ENCODE data around the gene SLC6A13.

Gene SLC6A13

GRCh38 chr12:206746-207440, 55.7 kb downstream of the SLC6A13 start:
- DNase-seq = no peak
- in situ Hi-C loops (cut with MboI; ENCODE audit: low pct_unique_long_range_greater_than_20kb, low sequenced_read_pairs) = no loop called here

DNA sequence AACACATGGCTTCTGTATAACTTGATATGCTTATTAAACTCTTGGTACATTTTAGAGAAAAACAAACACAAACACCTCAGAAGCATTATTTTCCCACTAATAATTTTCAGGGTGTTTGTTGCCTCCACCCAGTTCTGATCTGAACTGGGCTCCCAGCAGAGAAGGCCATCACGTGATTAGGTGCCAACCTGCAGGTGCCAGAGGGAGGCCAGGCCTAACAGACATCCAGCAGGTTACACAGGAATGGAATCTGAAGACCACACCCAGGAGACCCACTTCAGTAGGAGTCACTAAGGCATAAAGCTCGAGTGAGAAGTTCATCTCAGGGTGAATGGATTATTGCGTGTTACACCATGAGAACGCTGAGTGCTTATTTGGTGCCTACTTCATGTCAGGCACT, 57.6 kb downstream of the SLC6A13 start:
- in situ Hi-C loops (cut with MboI; ENCODE audit: low pct_unique_long_range_greater_than_20kb, low sequenced_read_pairs) = no loop called here
- no peak for DNase-seq

- in situ Hi-C loops (cut with MboI; ENCODE audit: low pct_unique_long_range_greater_than_20kb, low sequenced_read_pairs) = no loop called here
- DNase-seq = no peak
Observed at GRCh38 chr12:204261-204678, 58.4 kb downstream of the SLC6A13 start.

DNA sequence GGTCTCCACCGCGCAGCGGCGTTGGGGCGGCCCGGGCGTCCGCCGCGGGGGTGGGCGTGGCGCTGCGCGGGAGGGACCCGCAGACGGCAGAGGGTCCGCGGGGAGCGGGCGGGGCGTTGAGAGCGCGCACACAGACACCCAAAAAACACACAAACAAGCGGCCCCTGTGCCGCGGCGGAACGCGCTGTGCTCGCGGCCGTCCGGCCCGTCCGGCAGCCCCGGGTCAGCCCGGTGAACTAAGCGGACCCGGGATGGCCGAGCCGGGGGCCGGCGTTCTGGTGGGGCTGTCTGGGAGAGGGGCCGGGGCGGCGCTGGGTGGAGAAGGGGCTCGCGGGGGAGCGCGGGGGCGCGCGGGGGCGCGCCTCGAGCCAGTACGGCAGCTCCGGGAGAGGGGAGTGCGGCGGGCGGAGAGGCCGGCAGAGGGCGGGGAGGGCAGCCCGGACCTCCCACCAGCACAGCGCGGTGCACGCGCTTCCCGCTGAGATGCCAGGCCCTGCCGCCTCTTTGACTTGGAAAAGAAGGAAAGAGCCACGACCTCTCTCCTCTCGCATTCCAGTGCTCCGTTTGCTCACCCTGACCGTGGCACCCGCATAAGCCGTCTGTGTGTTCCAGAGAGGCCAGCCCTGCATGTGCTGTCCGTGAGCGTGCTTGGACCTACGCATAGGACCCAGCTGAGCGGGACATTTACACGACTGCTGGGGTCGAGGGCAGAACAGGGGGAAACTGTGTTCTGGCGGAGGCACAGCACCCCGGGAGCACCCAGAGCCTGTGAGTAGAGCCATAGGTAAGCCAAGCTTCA, 59.0 kb downstream of the SLC6A13 start:
- peak; percentile 29 for DNase-seq
- in situ Hi-C loops (cut with MboI; ENCODE audit: low pct_unique_long_range_greater_than_20kb, low sequenced_read_pairs) = no loop called here

DNA sequence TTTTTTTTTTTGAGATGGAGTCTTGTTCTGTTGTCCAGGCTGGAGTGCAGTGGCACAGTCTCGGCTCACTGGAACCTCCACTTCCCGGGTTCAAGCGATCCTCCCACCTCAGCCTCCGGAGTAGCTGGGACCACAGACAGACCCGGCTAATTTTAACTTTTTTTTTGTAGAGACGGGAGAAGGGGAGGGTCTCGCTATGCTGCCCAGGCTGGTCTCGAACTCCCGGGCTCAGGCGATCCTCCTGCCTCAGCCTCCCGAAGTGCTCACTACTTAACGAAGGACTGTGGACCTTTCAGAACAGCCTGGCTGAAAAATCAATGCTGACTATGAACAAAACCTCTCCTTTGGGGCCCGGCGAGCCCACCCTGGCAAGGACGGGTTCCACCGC, 59.6 kb downstream of the SLC6A13 start:
- no peak for DNase-seq
- in situ Hi-C loops (cut with MboI; ENCODE audit: low pct_unique_long_range_greater_than_20kb, low sequenced_read_pairs) = no loop called here

GRCh38 chr12:202081-202731, 60.4 kb downstream of the SLC6A13 start:
- in situ Hi-C loops (cut with MboI; ENCODE audit: low pct_unique_long_range_greater_than_20kb, low sequenced_read_pairs) = no loop called here
- DNase-seq = no peak

DNA sequence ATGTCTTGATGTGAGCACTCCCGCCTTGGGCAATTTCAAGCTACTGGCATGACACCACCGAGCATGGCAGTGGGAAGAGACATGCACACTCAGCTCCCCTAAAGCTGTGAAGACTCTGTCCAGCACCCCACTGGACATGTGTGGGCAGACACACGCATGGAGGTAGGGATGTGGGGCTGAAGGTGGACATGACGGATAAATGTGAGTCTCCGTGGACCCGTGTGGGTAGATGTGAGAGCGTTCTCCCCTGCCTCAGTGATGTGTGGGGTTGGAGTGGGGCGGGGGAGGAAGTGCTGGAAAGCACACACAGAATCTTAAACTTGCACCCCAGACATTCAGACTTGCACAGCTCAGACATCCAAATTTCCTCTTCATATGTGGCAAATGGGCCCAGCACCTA, 61.3 kb downstream of the SLC6A13 start:
- in situ Hi-C loops (cut with MboI; ENCODE audit: low pct_unique_long_range_greater_than_20kb, low sequenced_read_pairs) = no loop called here
- no peak for DNase-seq

DNA sequence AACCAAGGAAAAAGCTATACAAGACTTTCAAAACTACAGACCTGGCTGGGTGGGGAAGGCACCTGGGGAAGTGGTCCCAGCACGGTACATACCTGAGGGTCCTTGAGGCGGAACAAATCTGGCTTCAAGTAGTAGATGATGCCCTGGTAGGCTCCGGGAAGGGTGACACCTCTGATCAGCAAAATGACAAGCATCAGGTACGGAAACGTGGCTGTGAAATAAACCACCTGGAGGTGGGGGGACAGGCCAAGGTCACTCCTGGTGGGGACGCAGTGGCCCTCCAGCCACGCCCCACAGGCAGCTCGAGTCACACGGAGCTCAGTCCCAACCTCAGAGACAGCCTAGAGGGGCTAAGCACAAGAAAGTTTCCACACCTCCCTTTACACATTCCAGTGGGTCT, 63.9 kb downstream of the SLC6A13 start:
- in situ Hi-C loops (cut with MboI; ENCODE audit: low pct_unique_long_range_greater_than_20kb, low sequenced_read_pairs) = no loop called here
- no peak for DNase-seq

DNA sequence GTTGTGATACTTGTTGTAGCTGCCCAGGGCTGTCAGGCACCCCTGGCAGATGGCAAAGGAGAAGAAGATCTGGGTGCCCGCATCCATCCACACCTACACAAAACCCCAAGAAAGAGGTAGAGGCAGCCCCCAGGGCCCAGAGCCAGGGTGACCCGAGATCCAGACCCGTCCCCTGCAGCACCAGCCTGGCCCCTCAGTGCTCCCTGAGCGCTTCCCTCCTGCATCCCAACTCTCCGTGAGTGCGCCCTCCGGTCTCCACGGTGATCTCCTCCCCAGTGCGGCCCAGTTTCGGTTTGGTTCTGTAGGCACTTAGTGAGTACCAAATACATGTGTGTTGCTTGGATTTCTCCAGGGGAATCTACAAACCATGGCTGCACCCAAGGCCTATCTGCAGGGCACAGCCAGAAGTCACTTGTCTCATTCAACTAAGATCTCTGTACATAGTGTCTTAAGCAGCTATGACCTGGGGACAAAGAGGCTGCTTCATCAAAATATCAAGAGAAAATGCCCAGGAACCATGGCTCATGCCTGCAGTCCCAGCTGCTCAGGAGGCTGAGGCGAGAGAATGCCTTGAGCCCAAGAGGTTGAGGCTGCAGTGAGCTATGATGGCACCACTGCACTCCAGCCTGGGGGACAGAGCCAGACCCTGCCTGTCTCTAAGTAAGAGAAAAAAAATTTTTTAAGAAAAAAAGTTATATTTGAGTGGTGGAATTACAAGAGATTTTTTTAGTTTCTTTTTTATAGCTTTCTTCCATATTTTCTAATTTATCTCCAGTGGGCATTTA, 64.5 kb downstream of the SLC6A13 start:
- in situ Hi-C loops (cut with MboI; ENCODE audit: low pct_unique_long_range_greater_than_20kb, low sequenced_read_pairs) = no loop called here
- no peak for DNase-seq

DNA sequence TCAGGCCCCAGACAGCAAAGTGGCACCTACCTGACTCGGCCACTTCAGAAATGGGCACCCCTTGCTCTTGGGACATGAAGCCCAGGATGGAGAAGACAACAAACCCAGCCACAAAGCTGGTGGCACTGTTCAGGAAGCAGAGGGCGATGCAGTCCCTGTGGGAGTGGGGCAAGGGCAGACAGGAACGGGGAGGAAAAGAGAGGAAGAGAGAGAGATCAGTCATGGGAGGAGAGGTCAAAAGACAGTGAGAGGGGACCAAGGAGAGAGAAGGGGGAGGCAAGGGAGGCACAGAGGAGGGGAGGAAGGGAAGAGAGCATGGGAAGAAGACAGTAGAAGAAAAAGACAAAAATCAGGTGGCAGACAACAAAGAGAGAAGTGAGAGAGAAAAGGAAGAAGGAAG, 65.3 kb downstream of the SLC6A13 start:
- no peak for DNase-seq
- in situ Hi-C loops (cut with MboI; ENCODE audit: low pct_unique_long_range_greater_than_20kb, low sequenced_read_pairs) = no loop called here

DNA sequence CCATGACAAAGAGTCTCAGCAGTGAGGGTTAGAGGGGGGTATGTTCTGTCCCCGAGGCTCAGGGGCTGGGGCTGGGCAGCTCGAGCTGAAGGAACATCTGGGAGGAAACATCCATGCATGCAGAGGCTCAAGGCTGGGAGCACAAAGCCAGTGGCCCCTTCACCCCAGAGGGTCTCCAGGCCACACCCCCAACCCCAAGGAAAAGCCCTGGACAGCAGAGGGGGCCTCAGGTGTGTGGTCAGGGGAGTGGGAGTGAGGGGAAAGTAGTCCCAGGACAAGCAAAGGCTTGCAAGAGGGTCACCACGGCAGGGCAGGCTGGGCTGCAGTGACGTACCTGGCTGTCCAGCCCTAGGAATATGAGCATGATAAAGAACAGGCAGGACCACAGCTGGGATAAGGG, 66.2 kb downstream of the SLC6A13 start:
- in situ Hi-C loops (cut with MboI; ENCODE audit: low pct_unique_long_range_greater_than_20kb, low sequenced_read_pairs) = no loop called here
- DNase-seq = no peak

DNA sequence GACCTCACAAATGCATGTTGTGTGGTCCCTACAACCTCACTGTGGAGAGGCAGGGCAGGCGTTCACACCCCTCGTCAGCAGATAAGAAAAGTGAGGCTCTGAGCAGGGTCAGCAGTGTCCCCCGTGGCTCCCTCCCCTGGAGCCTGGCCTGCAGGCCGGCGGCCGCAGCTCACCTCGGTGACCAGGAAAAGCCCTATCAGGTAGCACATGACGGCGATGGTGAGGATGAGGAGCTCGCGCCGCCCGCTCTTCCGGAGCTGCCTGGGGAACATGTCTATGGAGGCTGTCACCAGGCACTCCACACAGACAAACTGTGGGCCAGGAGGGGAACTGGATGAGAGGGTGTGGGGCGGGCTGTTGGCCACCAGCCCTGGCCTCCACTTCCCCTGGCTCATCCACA, 66.7 kb downstream of the SLC6A13 start:
- no peak for DNase-seq
- in situ Hi-C loops (cut with MboI; ENCODE audit: low pct_unique_long_range_greater_than_20kb, low sequenced_read_pairs) = no loop called here

GRCh38 chr12:195156-195555, 67.5 kb downstream of the SLC6A13 start:
- no peak for DNase-seq
- in situ Hi-C loops (cut with MboI; ENCODE audit: low pct_unique_long_range_greater_than_20kb, low sequenced_read_pairs) = no loop called here

DNA sequence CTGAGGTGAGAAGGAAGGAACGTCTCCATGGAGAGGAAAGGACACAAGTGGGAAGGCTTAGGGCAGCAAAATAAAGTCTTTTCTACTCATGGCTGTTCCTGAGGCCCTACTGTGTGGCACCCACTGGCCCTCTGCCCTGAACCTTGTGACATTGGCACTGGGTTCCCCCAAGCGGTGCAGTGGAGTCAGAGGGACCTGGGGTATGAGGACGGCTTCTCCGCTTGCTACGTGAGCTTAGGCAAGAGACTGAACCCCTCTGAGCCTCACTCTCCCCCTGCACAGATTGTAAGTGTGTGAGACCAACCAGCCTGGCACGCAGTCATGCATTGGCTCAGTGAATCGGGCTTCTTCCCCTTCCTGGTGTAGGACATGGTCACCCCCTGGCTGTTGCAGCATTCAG, 68.4 kb downstream of the SLC6A13 start:
- in situ Hi-C loops (cut with MboI; ENCODE audit: low pct_unique_long_range_greater_than_20kb, low sequenced_read_pairs) = no loop called here
- no peak for DNase-seq

GRCh38 chr12:193261-193660, 69.4 kb downstream of the SLC6A13 start:
- DNase-seq = no peak
- in situ Hi-C loops (cut with MboI; ENCODE audit: low pct_unique_long_range_greater_than_20kb, low sequenced_read_pairs) = no loop called here

GRCh38 chr12:191541-191940, 71.1 kb downstream of the SLC6A13 start:
- DNase-seq = no peak
- in situ Hi-C loops (cut with MboI; ENCODE audit: low pct_unique_long_range_greater_than_20kb, low sequenced_read_pairs) = no loop called here

- no peak for DNase-seq
- in situ Hi-C loops (cut with MboI; ENCODE audit: low pct_unique_long_range_greater_than_20kb, low sequenced_read_pairs) = no loop called here
Observed at GRCh38 chr12:190881-191280, 71.8 kb downstream of the SLC6A13 start.

GRCh38 chr12:189622-189962, 73.0 kb downstream of the SLC6A13 start:
- in situ Hi-C loops (cut with MboI; ENCODE audit: low pct_unique_long_range_greater_than_20kb, low sequenced_read_pairs) = no loop called here
- DNase-seq = no peak

GRCh38 chr12:188910-189621, 73.6 kb downstream of the SLC6A13 start:
- in situ Hi-C loops (cut with MboI; ENCODE audit: low pct_unique_long_range_greater_than_20kb, low sequenced_read_pairs) = no loop called here
- peak; percentile 68 for DNase-seq
